ACHN (cell line): Measurements from ENCODE around the gene RPL12.
A peak's percentile ranks its signal among the peaks of the same experiment; 100 is the strongest.
"Not testable (repeated sequence)": the region's sequence is repeated elsewhere in the genome, so short reads cannot be mapped to it uniquely, and the experiment has no call there.

Experiments used
- DNase-seq: peaks from one replicate; pipeline ENCODE4 v3.0.0-alpha.2; 2015
- in situ Hi-C: cut with HindIII; loops from 2 replicates; pipeline ENCODE4 v1.10.0; 2017; ENCODE audit warnings: low sequenced_read_pairs, low pct_ligation_motif_present, low pct_unique_long_range_greater_than_20kb

The RPL12 gene

DNA sequence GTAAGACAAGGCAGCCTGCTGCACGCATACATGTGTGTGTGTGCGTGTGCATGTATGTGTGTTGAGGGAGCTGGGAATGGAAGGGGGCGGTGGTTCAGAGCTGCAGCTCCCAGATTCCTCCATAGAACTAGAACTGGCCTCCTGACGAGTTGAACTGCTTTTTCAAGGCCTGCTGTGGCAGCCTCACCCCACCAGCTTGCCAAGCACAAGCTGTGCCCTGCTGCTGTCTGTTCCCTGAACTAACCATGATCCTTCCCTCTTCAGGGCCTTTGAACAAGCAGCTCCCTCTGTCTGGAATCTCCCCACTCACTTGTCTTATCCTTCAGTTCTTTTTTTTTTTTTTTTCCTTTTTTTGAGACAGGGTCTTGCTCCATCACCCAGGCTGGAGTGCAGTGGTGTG is 22.7 kb upstream of the RPL12 start:
- in situ Hi-C loops: no loop called here
- DNase-seq: no peak

DNA sequence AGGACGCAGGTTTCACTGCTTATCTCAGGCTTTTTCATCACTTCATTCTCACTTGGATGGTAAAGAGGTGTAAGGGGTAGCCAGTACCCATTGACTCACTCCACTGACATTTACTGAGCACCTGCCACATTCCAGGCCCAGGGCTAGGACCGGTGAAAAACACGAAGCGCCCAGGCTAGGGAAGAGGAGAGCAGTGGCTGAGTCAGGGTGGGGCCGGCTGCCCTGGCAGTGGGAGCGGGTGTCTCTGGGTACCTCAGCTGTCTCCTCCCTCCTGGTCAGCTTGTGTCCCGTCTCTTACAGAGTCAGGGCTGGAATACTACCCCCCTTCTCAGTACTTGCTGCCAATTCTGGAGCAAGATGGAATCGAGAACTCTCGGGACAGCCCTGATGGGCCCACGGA is 22.3 kb upstream of the RPL12 start:
- in situ Hi-C loops: no loop called here
- no peak for DNase-seq

DNA sequence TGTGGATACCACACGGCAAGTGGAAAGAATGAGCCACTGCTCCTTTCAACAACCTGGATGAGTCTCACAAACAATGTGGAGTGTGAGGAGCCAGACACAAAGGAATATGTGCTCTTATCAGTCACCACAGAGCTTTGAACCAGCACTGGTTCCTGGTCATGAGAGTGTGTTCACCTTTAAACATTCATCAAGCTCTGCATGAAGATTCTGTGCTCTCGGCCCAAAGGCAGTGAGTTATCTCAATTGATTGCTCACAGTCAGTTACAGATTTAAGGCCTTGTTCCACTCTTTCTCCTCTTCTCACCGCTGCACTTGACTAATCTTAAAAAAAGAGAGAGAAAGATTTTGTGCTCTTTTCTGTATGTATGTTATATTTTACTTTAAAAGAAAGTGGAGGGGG is 19.5 kb upstream of the RPL12 start:
- DNase-seq: no peak
- in situ Hi-C loops: no loop called here

DNA sequence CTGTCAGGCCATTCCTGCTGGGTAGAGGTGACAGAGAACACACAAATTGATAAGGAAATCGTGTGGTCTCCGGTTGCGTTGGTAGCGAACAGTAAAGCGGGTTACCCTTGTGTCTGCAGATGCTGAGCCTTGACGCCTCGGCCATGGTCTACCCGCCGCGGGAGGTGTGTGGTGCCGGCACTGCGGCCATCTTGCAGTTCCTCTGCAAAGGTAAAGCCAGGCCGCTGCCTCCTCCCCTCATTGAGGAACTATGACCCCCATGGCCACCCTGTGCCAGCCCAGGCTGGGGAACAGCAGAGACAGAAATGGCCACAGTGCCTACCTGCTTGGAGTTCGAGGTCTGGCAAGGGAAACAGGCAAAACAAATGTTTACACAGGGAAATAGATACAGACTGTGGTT is 16.4 kb upstream of the RPL12 start:
- in situ Hi-C loops: no loop called here
- DNase-seq: no peak

DNA sequence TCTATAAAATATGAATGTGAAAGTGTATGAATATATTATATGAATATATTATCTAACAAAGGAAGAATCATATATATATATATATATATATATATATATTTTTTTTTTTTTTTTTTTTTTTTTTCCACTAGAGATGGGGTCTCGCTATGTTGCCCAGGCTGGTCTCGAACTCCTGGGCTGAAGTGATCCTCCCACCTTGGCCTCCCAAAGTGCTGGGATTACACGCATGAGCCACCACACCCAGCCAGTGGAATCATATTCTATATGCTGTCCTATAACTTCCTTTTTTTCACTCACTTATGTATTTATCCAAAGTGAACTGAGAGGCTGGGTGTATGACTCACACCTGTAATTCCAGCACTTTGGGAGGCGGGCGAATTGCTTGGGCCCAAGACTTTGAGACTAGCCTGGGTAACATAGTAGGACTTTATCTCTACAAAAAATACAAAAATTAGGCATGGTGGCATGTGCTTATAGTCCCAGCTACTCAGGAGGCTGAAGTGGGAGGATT is 15.3 kb upstream of the RPL12 start:
- DNase-seq, in situ Hi-C loops: not testable (repeated sequence)

DNA sequence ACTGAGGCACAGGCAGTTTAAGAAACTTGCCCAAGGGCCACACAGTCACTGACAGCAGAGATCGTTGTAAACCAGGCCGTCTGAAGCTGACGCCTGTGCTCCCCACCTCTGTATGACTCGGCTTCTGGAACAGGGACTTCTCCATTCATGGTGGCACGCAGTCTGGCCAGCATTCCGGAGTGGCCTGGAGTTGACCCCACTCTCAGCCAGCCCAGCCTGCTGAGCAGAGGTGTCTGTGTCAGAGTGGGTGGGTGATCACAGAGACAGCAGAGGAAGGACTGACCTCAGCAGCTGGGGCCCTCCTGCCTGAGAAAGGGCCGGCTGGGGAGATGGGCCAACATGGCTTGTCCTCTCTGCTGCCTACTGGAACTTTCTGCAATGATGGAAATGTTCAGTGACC is 12.7 kb upstream of the RPL12 start:
- in situ Hi-C loops: no loop called here
- no peak for DNase-seq

DNA sequence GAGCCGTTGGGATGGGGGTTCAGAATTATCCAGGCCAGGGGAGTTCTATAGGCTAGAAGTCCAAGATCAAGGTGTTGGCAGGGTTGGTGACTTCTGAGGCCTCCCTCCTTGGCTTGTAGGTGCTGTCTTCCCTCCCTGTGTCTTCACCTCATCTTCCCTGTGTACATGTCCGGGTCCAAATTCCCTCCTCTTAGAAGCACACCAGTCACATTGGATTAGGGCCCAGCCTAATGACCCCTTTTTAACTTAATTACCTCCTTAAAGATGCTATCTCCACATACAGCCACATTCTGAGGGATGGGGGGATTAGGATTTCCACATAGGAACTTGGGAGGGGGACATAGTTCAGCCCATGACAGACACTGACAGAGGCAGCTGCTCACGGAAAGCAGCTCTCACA is 12.2 kb upstream of the RPL12 start:
- DNase-seq: no peak
- in situ Hi-C loops: no loop called here

DNA sequence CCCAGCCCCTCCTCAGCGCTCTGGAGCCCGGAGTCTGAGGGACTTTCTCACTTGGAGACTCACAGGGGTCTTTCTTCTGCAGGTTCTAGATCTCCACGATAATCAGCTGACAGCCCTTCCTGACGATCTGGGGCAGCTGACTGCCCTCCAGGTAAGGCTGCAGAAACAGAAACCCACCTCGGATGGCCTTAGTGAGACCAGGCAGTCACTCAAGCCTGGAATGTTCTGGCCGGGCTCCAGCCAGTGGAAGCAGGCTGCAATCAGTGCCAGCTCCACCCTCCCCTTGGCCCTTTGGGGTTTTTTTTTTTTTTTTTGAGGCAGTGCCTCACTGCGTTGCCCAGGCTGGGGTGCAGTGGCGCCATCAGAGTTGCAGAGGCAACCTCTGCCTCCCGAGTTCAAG is 7.7 kb upstream of the RPL12 start:
- no peak for DNase-seq

DNA sequence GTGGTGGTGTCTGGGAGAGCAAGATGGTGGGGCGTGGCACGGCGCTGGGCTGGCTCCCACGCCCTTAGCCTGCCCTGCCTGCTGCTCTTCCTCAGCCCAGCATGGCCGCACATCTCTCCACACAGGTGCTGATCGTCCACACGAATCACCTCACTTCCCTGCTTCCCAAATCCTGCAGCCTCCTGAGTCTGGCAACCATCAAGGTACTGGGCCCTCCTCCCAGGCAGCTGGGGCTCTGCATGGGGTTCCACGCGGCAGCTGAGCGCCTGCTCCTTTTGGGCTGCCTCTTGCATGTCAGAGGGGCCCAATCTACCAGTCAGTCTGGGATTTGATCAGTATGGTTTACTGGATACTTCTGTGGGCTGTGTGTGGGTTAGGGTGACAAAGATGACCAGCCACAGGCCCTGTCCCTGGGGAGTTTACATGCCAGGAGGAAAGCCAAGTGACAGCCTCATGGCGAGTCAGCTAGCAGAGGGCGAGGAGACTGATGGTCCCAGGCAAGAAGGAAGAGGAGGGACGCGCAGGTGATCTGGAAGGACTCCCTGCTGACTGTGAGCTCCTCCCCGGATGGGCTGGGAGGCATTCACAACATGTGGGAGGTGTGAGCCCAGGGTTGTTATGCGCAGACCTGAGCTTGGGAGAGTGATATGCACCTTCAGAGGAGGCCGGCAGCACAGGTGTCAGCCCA is 6.1 kb upstream of the RPL12 start:
- in situ Hi-C loops: no loop called here
- no peak for DNase-seq

More for the DNA sequence above, 7.7 kb upstream of the RPL12 start:
- in situ Hi-C loops: no loop called here

DNA sequence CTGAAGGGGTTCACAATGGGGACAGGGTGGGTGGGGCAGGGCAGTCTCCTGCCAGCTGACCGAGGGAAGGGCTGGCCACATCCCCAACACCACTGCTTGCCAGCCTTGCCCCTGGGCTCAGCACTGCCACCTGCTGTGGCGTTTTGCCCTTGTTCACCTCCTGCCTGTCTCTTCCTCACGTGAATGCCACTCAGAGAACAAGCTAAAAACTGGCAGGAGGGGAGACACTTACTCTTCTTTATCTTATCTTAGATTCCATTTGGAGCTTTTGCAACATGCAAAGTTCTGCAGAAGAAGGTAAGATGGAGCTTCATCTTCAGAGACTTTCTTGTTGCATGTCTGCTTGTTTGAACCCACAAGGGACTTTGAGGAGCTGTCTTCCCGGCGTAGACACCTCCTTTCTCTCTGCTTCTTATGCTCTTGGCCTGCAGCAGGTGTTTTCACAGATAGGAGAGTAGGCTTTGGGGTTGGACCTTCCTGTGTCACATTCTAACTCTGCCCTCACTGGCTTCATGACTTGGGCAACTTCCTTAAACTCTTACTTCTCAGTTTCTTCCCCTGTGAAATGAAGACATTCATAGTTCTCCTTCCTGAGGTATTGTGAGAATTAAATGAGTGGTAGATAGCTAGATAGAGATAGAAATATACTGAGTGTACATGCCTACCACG is 4.3 kb upstream of the RPL12 start:
- in situ Hi-C loops: no loop called here
- DNase-seq: peak; percentile 35

DNA sequence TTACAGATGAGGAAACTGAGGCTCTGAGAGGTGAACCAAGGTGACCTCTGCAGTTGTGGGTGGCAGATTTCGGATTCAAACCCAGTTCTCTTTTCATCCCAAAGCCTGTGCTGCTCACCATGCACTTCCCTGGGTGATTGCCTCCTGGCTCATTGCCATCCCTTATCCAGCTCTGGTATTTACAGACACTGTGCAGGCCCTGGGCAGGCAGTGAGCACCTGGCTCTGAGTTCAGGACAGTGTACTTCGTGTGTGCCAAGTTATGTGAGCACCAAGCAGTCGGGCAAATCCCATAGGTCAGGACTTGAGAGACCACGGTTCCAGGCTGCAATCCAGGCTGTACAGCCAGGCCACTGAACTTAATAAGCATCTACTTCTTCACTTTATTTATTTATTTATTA is 1.5 kb upstream of the RPL12 start:
- DNase-seq: peak; percentile 33
- in situ Hi-C loops: no loop called here

DNA sequence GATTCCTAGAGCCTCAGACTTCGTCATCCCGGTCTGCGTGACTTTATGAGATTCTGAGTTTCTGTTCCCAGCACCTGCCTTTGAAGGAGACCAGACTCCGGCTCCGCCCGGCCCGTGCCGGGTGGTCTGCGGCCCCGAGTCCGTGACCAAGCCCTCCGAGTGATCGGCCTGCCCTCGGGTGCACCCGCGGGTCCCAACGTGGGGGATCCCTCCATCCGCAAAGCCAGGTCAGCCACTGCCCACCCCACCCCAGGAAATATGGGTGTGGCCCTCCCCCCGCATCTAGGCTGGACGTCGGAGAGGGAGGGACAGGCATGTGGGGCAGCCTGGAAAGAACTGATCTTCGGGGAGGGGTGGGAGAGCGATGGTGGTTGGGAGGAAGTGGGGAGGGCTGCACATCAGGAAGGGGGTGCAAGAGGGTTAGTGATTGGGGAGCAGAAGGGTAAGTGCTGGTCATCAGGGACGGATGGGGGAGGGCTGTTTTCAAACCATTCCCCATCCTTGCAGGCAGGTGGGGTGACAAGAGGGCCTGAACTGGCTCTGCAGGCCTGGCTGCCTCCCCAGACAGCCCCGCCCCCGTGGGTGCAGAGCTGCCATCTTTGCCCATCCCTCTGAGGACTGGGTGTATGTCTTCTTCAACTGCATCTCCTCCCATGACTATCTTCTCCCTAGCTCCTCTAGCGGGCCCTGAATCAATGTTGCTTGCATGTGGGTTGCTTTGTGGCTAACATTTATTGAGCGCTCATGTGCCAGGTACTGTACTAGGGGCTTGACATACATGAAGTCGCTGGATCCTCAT is 851 bp upstream of the RPL12 start:
- peak; percentile 72 for DNase-seq
- in situ Hi-C loops: no loop called here

DNA sequence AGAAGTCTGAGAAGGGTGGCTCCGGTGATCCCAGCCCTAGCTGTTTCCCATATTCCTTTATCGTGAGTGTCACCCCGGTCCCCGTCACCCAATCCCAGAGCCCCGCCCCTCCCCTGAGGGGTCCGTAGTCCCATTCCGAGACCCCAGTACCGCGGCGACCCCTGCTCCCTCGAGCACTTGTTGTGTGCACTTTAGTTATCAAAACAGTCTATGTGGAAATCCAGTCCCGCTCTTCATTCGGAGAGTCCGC is 327 bp upstream of the RPL12 start:
- no peak for DNase-seq
- in situ Hi-C loops: no loop called here

DNA sequence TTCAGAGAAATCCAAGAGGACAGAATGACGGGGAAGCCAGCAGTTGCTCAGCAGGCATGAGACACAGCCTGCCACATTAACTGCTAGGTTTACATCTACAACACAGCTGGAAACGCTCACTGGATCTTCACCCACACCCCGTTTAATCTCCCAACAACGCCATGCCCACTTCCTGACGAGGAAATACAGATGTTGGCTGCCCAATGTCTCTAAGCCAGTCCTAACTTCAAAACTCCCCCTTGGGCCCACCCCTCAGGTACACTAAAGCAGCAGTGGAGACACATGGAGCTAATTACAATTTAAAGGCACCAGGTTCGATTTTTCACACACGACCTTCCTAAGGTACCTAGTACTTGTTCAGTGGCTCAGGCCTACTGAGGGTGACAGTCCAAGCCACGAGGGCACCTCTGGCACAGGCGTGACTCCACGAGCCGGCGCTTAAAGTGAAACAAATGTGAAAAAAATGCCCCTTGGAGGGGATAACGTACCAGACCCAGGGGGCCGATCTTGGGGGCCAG is 904 bp downstream of the RPL12 start:
- DNase-seq: peak; percentile 5
- in situ Hi-C loops: no loop called here

DNA sequence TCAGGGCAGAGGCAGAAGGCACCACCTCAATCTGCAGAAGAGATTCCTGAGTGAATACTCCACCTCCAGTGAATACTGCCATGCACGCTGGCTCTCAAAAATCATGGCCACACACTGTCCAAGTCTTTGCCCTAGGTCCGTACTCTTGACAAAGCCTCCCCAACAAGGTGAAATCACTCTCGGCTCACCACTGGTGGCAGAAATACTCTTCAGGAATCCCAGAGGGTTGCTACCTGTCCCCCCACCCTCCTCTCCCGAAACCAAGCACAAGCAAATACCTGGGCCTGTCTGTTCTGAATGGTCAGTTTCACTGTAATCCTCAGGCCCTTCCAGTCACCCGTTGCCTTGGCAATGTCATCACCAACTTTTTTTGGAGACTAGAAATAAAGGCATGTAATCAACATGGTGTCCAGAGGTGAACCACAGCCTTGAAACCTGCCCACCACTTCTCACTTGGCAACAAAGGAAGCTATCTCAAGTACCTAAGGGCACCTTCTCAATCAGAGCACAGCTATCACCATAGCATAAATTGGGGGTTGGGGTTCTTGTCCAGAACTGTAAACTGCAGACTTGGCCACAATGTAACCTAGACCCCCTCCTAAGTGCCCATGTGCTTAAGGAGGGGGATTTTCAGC is 1.8 kb downstream of the RPL12 start:
- in situ Hi-C loops: no loop called here
- DNase-seq: peak; percentile 5

DNA sequence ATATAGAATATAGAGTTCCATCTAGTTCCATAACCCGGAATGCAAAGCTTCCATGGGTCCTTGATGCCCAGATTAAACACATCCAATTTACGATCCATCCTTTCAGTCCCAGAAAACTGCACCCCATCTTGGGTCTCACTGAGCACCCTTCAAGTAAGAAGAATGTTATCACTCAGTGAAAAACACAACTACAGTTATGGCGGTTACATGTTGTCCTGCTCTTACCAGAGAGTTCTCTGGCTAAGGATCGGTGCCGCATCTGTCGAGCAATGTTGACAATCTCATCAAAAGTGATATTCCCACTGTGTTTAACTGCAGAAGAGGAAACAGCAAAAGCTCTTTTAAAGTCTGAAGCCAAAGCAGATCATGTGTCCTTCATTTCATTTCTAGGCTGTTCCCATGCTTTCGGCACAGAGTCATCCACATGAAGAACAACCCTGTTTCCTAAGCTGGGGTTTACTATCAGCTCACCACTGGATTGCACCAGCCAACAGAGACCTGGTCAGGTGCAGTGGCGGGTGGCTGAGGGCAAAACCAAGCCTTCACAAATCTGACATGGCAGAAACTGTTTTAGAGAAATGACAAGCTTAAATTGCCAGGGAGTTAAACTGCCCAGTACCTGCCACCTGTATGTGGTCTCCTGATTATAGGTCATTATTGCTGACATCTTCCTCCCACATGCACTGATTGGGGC is 2.9 kb downstream of the RPL12 start:
- in situ Hi-C loops: no loop called here
- DNase-seq: no peak

DNA sequence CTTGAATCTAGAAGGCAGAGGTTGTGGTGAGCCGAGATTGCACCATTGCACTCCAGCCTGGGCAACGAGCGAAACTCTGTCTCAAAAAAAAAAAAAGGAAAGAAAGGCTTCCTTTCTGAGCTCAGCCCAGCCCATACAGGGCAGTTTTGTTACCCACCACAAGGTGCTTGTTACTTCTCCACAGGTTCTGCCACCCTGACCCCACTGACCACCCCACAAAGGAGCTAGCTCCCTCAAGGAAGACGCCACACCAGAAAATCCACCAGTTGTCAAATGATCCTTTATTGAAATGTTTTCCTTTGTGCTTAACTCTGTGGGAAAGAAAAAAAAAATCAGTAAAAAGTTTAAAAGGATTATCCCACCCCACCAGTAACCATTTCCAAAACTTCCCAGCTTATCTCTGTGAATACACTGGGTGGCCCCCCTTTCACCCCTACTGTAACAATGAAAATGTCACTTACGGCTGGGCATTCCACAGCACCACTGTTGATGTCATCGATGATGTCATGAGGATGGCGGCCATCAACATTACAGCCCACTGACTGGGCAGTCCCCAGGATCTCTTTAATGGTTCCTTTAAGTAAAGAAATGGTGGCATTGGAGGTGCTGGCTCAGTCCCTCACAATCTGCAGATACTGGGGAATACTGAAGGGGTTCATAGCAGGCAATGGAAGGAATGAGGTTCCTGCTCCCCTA is 3.6 kb downstream of the RPL12 start:
- peak; percentile 11 for DNase-seq
- in situ Hi-C loops: no loop called here
